ENCODE results near the gene OR1L4.

Gene OR1L4

DNA sequence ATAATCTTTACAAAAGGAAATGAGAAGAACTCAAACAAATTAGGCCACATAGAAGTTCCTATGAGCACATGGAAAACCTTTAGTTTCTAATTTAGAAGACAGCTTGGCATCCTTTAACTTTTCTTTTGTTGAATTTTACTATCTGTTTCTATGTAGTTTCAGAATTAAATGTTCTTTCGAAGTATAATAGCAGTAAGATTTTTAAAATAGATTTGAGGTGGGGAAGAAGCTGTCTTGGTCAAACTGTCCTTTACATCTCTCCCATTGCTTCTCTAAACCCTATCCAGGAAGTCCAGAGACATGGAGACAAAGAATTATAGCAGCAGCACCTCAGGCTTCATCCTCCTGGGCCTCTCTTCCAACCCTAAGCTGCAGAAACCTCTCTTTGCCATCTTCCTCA lies at the start of gene OR1L4:
TSS of gene OR1L4 (plus strand) at position 301 of the 400 bp plus-strand sequence. CDS start at position 301, 0 bp downstream.
- no peak for DNase-seq

GRCh38 chr9:122684851-122685250 lies 38.9 kb upstream of the OR1L4 start:
- no peak for DNase-seq

GRCh38 chr9:122695696-122696095 lies 28.1 kb upstream of the OR1L4 start:
- DNase-seq = no peak

DNA sequence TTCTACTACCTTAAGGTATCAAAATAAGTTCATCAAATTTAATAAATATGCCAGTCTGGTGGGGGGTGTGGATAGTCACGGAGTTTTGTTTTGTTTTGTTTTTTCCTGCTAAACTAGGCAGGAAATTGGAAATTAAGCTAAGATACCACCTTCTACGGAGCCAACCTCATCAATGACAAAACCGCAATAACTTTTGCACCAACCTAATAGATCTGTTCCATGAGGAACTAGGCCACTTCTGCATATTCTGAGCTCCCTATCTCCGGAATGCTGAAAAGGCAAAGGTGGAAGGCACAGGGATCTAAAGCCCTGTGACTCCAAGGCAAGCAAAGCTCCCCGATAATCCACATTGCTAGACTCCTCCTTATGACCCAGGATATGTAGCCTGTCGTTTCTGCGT lies 5.8 kb upstream of the OR1L4 start:
- DNase-seq = no peak

GRCh38 chr9:122719218-122719617 lies 4.6 kb upstream of the OR1L4 start:
- no peak for DNase-seq

DNA sequence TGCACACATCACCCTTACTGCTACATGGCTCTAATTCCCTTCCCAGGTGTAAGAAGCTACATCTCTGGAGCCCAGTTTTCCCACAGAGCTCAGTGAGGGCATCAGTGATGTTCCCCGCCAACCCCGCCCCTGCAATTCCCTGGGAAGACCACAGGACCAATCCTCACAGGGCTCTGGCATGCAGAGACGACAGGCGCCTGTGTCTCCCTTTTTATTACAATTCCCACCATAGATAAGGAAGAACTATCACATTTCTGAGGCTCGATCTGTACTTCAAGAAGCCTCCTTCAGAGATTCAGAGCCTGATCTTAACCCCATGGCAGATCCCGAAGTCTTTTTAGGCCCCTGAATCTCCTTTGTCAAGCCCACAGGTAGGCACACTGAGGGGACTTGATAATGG lies 18.2 kb downstream of the OR1L4 start, which contains the start of gene OR1L6:
TSS of gene OR1L6 (plus strand) at position 301 of the 400 bp plus-strand sequence. CDS start 7,545 bp downstream, outside the sequence.
- DNase-seq = no peak

- no peak for DNase-seq
Measured at GRCh38 chr9:122754825-122755224, 31.0 kb downstream of the OR1L4 start.

DNA sequence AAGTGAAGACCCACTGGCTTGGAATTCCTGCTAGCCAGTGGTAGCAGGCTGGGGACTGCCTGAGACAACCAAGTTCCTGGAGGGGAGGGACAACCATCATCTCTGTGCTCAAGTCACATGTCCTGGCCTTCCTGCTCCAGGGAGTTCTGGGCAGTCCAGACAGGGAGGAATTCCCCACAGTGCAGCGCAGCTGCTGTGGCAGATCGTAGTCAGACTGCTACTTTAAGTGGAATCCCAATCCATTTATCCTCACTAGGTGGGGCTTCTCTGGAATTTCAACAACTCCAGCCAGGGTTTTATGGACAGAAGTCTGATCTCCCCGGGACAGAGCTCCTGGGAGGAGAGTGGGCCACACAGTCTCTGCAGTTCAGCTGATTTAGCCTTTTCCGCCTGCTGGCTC lies 44.0 kb downstream of the OR1L4 start:
- DNase-seq = no peak

Data from activated CD4-positive, CD25-positive, alpha-beta regulatory T cell treated with anti-CD3 and anti-CD28 coated beads, Interleukin-2, amount 50 U/mL, for 72 hours (primary cell).